HG03060 (cell line): ENCODE measurements around the gene RNF130.

Experiments used
- ATAC-seq: cut with Tn5 transposase; IDR thresholded peaks from one replicate; pipeline ENCODE4 v1.9.1; 2021; ENCODE audit warnings: low read depth, moderate number of reproducible peaks; ENCODE audit not compliant: unreplicated experiment

RNF130 gene

GRCh38 chr5:180086816-180087399 lies 15.3 kb upstream of the RNF130 start:
- no peak for ATAC-seq

GRCh38 chr5:180085837-180086236 lies 14.3 kb upstream of the RNF130 start:
- ATAC-seq: no peak

DNA sequence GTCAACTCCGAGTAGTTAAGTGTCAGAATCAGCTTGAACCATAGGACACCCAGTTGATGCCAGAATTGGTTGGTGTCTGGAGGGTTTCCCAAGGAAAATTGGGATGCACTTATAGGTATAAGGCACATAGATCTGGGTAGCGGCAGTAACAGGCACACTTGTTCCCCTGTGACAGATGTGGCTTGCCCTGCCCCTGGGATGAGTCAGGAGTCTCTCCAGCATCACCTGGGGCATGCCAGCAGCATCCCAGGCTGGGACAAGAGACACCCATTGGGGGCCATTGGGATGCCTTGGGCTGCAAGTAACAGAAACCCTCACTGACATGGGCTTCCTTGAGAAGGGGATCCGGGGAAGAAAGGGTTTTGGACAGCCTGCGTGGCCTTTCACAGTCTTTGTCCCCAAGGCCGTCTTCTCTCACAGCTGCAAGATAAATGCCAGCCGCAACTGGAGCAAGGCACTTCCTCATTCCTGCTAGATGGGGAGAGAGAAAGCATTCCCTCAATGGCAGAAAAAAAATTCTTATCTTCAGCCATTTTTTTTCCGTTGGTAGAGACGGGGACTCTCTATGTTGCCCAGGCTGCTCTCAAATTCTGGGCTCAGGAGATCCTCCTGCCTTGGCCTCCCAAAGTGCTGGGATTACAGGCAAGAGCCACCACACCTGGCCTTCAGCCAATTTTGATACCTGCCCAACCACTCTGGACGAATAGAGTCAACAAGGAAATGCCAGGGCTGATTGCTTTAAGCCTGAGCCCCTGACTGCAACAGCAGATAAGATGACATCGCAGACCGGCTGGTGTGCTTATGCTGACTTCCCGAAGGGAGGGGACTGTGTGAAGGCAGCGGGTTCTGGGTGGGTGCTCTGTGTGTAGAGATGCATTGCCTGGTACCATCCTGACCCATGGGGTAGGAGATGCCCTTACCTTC lies 13.3 kb upstream of the RNF130 start:
- no peak for ATAC-seq

- ATAC-seq: no peak
Observed at GRCh38 chr5:180083529-180084060, 12.0 kb upstream of the RNF130 start.

DNA sequence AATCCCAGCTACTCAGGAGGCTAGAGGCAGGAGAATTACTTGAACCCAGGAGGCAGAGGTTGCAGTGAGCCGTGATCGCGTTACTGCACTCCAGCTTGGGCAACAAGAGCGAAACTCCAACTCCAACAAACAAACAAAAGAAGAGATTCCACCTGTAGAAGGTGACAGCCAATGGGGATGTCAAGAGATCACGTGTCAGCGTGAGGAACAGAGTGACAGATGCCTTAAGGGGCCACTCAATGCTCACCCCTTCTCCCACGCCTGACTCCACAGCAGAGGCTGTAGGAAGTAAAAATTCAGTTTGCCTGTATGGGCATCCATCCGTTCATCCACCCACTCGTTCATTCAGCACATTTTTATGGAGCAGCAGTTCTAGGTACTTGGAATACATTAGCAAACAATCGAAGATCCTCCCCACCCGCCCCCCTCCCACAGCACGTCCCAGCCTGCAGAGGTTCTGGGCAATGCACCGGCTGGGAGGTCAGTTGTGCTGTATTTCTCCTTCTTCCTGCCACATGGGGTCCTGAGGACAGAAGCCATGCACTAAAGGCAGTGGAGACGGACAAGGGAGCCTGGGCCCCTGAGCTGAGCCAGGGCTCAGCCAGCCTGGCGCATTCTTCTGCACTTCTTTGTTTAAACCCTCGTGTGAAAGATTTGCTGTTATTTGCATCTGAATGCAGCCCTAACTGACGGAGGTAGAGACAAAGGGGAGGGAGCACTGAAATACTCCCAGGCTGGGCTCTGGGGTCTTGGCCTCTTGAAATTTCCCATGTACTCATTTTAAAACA lies 11.3 kb upstream of the RNF130 start:
- no peak for ATAC-seq

DNA sequence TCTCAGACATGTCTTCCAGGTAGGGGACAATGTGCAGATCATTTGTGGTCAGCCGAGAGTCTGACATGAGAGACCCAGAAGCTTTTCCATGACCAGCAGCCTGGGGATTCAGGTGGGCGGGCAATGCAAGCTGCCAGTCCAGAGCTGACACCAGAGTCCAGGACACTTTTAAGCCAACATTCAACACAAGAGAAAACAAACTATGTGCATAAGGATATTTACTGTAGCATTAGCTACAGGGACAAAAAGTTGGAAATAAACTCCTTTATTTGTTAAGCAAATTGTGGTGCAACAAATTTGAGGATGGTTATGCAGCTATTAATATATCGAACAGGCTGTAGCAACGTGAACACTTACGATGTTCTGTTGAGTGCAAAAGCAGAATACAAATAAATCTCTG lies 9.9 kb upstream of the RNF130 start:
- no peak for ATAC-seq

- ATAC-seq: no peak
Observed at GRCh38 chr5:180080486-180081280, 9.1 kb upstream of the RNF130 start.

DNA sequence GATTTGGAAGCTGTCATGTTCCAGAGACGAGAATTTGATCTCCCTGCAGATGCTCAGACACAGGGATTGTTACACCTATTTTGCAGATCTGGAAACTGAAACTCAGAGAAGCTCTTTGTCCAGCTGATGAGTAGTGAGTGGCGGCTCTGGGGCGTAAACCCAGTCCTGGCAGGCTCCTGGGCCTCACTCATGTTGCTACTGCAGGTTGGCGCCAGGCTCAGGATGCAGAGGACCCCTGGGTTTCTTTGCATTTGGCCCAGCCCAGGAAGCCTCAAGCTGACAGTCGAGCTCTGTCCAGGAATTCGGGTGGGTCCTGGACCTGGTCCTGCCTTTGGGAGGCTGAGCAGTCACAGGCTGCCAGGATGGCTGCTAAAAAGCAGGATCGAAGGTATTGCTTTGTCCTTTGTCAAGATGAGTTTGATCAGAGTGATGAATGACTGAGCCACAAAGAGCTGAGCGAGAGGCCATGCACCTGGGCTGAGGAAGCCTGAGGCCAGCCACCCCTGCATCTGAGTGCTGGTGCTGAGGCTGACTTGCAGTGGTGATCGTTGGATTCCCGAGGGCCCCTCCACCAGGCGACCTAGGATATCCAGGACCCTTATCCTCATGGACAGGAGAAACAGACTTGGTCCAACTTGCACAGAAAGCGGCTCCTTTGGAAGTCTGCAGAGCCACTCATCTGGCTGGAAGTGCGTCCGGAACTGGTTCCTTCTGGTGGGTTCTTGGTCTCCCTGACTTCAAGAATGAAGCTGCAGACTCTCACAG lies 8.3 kb upstream of the RNF130 start:
- no peak for ATAC-seq

GRCh38 chr5:180078348-180078747 lies 6.8 kb upstream of the RNF130 start:
- no peak for ATAC-seq

DNA sequence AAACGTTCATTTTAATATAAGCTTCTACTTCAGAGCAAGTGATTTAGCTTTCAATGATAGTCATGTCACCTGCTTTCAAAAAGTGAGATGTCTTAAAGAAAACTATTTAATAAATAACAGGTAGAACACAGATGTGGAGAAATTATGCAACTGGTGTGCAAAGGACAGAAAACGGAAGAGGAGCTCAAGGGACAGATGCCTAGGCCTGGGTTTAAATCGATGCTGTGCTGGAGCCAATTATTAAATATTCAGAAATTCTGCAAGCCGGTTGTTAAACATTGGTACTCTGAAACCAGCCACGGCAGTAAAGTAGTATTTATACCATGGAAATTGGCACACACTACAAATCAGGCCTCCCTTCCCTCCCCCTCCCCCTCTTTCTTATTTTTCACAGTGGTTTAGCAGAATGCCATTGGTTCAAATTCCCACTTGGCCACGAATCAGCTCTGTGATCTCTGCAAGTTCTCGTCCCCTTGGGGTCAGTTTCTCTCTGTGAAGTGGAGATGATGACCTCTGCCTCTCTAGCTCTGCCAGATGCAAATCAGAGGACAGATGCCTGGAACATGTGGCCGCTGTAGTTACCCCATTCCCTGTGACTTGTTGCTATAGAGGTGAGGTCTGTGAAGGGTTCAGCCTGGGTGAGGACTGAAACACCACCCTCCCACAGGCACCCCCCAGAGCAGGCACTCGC lies 6.2 kb upstream of the RNF130 start:
- no peak for ATAC-seq

- no peak for ATAC-seq
Observed at GRCh38 chr5:180075703-180076102, 4.1 kb upstream of the RNF130 start.

DNA sequence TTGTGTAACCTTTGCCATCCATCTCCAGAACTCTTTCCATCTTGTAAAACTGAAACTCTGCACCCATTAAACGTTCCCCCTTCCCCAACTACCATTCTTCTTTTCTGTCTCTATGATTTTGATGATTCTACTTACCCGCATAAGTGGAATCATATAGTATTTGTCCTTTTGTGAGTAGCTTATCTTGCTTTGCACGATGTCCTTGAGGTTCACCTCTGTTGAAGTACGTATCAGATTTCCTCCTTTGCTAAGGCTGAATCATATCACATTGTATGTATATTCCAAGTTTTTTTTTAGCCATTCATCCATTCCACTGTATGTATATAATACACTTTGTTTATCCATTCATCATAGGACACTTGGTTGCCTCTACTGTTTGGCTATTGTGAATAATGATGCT lies 2.9 kb upstream of the RNF130 start:
- no peak for ATAC-seq

DNA sequence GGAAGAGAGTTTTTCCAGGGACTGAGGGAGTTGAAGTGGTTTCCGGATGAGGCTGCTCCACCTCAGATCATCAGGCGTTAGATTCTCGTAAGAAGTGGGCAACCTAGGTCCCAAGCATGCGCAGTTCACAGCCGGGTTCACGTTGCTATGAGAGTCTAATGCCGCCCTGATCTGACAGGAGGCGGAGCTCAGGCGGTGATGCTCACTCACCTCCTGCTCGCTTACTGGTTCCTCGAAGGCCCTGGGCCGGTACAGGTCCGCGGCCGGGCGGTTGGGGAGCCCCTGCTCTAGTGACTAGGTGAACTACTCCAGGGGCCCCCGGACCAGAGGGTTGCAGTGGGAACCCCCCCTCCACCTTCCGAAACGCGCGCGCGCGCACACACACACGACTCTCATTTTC lies 997 bp upstream of the RNF130 start:
- no peak for ATAC-seq

GRCh38 chr5:180072256-180072548 lies 643 bp upstream of the RNF130 start:
- ATAC-seq: no peak

DNA sequence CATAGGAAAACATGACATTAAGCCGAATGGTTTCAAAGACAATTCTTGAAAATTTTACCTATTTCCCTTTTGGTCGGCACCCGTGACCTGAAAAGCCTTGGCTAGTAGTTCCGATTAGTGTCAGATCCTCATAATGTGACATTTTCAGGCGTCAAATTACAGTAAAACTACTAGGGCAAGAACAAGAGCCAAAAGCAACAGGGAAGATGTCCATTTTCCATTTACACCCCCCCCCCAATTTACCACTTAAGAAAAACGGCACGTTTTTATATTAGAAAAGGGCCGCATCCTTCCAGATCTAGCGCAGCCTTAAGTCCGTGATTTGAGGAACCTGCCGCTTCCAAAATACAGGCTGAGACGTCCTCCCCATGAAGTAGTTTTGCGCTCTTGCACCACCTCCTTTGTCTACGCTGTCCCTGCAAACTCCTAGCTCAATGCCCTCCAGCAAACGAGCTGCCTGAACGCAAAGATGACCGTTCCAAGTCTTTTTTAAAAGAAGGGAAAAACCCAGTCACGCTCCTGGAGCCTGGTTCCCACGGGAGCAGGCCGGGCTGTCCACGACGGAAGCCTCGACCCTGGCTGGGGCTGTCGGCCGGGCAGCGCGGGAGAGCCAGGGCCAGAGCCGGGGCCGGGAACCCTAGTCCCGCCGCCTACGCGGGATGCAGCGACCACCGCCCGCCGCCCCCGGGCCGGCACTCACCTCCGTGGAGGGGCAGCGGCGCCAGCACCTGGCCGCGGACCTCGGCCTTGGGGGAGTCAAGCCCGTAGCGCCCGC lies 616 bp downstream of the RNF130 start:
- no peak for ATAC-seq

GRCh38 chr5:180069589-180070247 lies 1.8 kb downstream of the RNF130 start:
- ATAC-seq: no peak

- ATAC-seq: no peak
Observed at GRCh38 chr5:180068519-180069090, 3.0 kb downstream of the RNF130 start.

GRCh38 chr5:180067986-180068385 lies 3.6 kb downstream of the RNF130 start:
- ATAC-seq: no peak
